Subcutaneous abdominal adipose tissue (tissue), 5 donors: ENCODE measurements around the gene PLSCR1.

Experiments
- H3K27ac ChIP-seq: one replicate; pipeline ENCODE4 v1.7.0; 2013; ENCODE audit warnings: low read depth, mild to moderate bottlenecking, inconsistent platforms, low read length, moderate library complexity
- H3K27me3 ChIP-seq, 5 donors: one replicate each; pipeline ENCODE4 v1.7.0; 2013; ENCODE audit warnings: low read length in 5 of 5, inconsistent platforms in 1 of 5; ENCODE audit not compliant: control insufficient read depth in 5 of 5, insufficient read depth in 4 of 5
- H3K36me3 ChIP-seq, 5 donors: one replicate each; pipeline ENCODE4 v1.7.0; 2013; ENCODE audit warnings: low read length in 5 of 5; ENCODE audit not compliant: control insufficient read depth in 5 of 5, insufficient read depth in 5 of 5
- H3K4me1 ChIP-seq, 5 donors: one replicate each; pipeline ENCODE4 v1.7.0; 2013; ENCODE audit warnings: low read length in 5 of 5, mild to moderate bottlenecking in 3 of 5, moderate library complexity in 1 of 5; ENCODE audit not compliant: control insufficient read depth in 5 of 5, insufficient read depth in 5 of 5
- H3K4me3 ChIP-seq, 5 donors: one replicate each; pipeline ENCODE4 v1.7.0; 2013; ENCODE audit warnings: low read length in 5 of 5, low read depth in 1 of 5
- H3K9ac ChIP-seq, 5 donors: one replicate each; pipeline ENCODE4 v1.7.0; 2013; ENCODE audit warnings: low read length in 5 of 5, mild to moderate bottlenecking in 4 of 5, moderate library complexity in 3 of 5
- H3K9me3 ChIP-seq, 5 donors: one replicate each; pipeline ENCODE4 v1.7.0; 2013; ENCODE audit warnings: low read length in 5 of 5; ENCODE audit not compliant: control insufficient read depth in 5 of 5
- donor health status: healthy.
- donor health status: healthy.
- donor health status: healthy.
- donor health status: healthy.
- donor health status: healthy.

The PLSCR1 gene

DNA sequence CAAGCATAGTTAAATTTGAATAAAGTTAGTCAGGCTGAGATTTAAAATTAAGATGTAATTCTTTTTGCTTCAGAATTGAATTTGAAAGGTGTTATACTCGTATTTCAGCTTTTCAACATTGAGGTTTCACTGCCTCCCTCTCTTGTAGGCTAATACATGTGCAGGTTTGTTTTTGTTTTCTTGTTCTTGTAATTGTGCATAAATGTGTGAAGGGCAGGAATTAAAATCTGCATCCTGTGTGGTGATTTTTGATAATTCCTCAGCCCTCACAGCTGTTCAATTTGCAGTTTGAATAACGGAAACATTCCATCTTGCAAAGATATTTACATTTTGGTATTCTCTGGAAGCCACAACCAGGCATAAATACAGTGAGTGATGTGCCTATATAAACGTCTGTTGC lies 24.9 kb upstream of the PLSCR1 start:
- H3K4me1 ChIP-seq = no peaks in the 10 kb centered on the region
- no peaks in the 10 kb centered on the region for H3K36me3 ChIP-seq
- no peaks in the 10 kb centered on the region for H3K27me3 ChIP-seq
- H3K9me3 ChIP-seq = no peaks in the 10 kb centered on the region
- no peak overlapping the region for H3K4me3 ChIP-seq
- H3K27ac ChIP-seq = no peak overlapping the region
- H3K9ac ChIP-seq = no peak overlapping the region

DNA sequence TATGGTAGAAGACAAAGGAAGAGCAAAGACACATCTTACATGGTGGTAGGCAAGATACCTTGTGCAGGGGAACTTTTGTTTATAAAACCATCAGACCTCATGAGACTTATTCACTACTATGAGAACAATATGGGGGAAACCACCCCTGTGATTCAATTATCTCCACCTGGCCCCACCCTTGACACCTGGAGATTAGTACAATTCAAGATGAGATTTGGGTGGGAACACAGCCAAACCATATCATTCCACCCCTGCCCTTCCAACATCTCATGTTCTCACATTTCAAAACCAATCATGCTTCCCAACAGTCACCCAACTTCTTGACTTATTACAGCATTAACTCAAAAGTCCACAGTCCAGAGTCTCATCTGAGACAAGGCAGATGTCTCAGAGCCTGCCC lies 21.7 kb upstream of the PLSCR1 start:
- H3K4me3 ChIP-seq = no peak overlapping the region

DNA sequence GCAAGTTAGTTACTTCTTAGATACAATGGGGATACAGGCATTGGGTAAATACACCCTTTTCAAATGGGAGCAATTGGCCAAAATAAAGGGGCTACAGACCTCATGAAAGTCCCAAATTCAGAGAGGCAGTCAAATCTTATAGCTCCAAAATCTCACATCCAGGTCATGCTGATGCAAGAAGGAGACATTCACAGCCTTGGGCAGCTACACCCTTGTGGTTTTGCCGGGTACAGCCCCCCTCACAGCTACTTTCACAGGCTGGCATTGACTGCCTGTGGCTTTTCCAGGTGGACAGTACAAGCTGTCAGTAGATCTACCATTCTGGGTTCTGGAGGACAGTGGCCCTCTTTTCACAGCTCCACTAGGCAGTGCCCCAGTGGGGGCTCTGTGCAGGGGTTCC lies 17.5 kb upstream of the PLSCR1 start:
- Histone ChIP-seq H3K4me1 (no peaks in the 10 kb centered on the region), H3K27ac (no peak overlapping the region), H3K9ac (no peak overlapping the region), H3K4me3 (no peak overlapping the region), H3K9me3 (no peaks in the 10 kb centered on the region), H3K36me3 (no peaks in the 10 kb centered on the region), H3K27me3 (no peaks in the 10 kb centered on the region)

More for the DNA sequence above, 21.7 kb upstream of the PLSCR1 start:
- Histone ChIP-seq H3K36me3 (no peaks in the 10 kb centered on the region), H3K9ac (no peak overlapping the region), H3K9me3 (no peaks in the 10 kb centered on the region), H3K4me1 (no peaks in the 10 kb centered on the region), H3K27me3 (no peaks in the 10 kb centered on the region), H3K27ac (no peak overlapping the region)

DNA sequence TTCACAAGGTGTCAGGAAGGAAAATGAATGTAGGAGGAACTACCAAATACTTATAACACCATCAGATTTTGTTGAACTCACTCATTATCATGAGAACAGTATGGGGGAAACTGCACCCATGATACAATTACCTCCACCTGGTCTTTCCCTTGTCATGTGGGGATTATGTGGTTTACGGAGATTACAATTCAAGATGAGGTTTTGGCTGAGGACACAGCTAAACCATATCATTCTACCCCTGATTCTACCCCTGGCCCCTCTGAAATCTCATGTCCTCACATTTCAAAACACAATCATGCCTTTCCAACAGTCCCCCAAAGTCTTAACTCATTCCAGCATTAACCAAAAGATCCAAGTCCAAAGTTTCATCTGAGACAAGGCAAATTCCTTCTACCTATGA lies 17.1 kb upstream of the PLSCR1 start:
- no peak overlapping the region for H3K4me3 ChIP-seq
- H3K9me3 ChIP-seq = no peaks in the 10 kb centered on the region
- H3K27me3 ChIP-seq = no peaks in the 10 kb centered on the region
- no peak overlapping the region for H3K9ac ChIP-seq
- no peak overlapping the region for H3K27ac ChIP-seq
- no peaks in the 10 kb centered on the region for H3K4me1 ChIP-seq
- H3K36me3 ChIP-seq = no peaks in the 10 kb centered on the region

DNA sequence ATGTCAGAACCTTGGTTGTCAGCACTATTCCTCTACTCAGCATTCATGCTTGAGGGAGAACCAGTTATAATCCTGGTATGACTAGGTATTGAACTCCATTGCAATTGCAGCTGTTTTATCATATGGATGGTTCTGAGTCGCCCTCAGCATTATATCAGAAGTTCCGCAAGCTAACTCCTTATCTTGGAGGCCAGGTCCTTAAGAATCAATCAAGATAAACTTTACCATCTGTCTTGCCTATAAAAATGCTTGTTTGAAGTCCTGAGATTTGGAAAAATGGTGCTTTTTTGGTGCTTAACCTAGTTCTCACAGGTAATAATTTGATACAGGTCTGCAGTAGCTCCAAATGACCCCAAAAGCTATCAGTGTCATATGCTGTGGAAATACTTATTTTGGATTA lies 16.3 kb upstream of the PLSCR1 start:
- H3K36me3 ChIP-seq = no peaks in the 10 kb centered on the region
- no peaks in the 10 kb centered on the region for H3K4me1 ChIP-seq
- H3K27ac ChIP-seq = no peak overlapping the region
- H3K4me3 ChIP-seq = no peak overlapping the region
- no peaks in the 10 kb centered on the region for H3K9me3 ChIP-seq
- H3K27me3 ChIP-seq = no peaks in the 10 kb centered on the region
- no peak overlapping the region for H3K9ac ChIP-seq

DNA sequence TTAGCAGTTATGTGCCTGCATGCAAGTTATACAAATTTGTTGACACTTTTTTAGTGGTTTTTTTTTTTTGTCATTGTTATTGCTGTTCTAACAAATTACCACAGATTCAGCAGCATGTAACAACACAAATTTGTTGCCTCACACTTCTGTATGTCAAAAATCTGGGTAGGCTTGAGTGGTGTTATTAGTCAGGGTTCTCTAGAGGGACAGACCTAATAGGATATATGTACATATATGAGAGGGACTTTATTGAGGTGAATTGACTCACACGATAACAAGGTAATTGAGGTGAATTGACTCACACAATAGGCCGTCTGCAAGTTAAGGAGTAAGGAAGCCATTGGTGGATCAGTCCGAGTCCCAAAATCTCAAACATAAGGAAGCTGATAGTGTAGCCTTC lies 15.0 kb upstream of the PLSCR1 start:
- Histone ChIP-seq H3K9me3 (no peaks in the 10 kb centered on the region), H3K4me1 (no peaks in the 10 kb centered on the region), H3K9ac (no peak overlapping the region), H3K27me3 (no peaks in the 10 kb centered on the region), H3K4me3 (no peak overlapping the region), H3K27ac (no peak overlapping the region), H3K36me3 (no peaks in the 10 kb centered on the region)

DNA sequence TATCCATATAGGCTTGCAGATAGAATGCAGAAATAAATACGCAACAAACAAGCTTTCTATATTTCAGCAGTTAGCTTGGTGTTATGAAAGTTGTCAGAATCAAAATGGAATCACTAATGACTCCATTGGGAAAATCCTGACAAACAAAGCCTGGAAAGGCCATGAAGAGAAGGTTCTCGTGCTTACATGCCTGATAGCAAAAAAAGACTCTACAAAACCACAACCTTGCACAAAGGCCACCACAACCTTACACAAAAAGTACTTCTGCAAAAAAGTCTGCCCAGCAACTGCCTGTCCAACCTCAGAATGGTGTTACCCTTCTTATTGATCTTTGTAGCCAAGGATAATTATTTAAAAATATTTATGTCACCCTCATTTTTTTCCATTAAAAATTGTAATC lies 14.4 kb upstream of the PLSCR1 start:
- H3K27ac ChIP-seq = no peak overlapping the region
- no peaks in the 10 kb centered on the region for H3K36me3 ChIP-seq
- H3K4me3 ChIP-seq = no peak overlapping the region
- H3K4me1 ChIP-seq = no peaks in the 10 kb centered on the region
- H3K27me3 ChIP-seq = no peaks in the 10 kb centered on the region
- no peak overlapping the region for H3K9ac ChIP-seq
- no peaks in the 10 kb centered on the region for H3K9me3 ChIP-seq

DNA sequence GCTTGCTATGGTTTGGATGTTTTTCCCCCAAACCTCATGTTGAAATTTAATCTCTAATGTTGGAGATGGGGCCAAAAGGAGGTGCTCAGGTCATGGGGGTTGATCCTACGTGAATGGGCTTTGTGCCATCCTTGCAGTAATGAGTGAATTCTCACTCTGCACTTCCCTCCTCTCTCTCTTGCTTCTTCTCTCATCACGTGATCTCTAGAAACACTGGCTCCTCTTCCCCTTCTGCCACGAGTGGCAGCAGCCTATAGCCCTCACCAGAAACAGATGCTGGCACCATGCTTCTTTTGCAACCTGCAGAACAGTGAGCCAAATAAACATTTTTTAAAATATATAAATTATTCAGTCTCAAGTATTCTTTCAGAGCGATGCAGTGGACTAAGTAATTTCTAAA lies 13.3 kb upstream of the PLSCR1 start:
- Histone ChIP-seq H3K36me3 (no peaks in the 10 kb centered on the region), H3K4me3 (no peak overlapping the region), H3K27me3 (no peaks in the 10 kb centered on the region), H3K9me3 (no peaks in the 10 kb centered on the region), H3K4me1 (no peaks in the 10 kb centered on the region), H3K9ac (no peak overlapping the region), H3K27ac (no peak overlapping the region)

DNA sequence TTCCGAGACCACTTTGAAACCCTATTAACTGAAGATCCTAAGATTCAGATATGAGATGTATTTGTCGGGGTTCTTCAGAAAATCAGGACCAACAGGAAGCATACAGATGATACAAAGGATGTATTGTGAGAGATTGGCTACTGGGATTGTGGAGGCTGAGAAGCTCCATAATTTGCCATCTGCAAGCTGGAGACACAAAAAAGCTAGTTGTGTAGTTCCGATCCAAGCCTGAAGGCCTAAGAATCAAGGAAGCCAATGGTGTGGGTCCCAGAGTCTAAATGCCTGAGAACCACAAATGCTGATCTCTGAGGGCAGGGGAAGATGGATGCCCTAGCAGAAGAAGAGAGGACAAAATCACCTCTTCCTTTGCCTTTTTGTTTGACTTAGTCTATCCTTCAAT lies 10.9 kb upstream of the PLSCR1 start:
- Histone ChIP-seq H3K4me3 (no peak overlapping the region), H3K27ac (no peak overlapping the region), H3K9ac (no peak overlapping the region), H3K9me3 (no peaks in the 10 kb centered on the region), H3K27me3 (no peaks in the 10 kb centered on the region), H3K36me3 (no peaks in the 10 kb centered on the region), H3K4me1 (no peaks in the 10 kb centered on the region)

DNA sequence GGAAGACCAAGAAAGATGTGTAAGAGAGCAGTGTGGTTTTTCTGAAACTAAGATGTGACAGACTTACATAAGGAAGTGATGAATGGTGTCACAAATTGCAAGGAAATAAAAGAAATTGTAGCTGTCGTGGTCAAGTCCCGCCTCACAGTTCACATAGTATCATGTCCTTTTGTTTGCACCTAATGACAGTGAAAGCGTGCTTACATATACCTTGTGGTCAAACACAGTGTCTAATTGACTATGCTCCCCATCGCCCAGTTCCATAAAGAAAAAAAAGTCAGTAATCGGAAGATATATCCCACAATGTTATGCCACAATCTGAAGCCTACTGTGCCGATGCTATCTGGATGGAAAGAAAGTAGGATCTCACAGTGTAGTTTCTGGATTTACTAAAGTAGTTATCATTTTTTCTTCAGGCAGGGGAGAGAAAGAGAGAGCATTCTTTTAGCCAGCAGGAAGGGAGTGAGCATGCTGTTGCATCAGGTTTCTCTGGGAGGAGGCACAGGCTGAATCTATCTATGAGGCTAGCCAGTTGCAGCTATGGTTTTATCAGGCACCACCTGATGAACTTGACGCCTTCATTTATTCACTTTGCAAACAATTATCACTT lies 9.8 kb upstream of the PLSCR1 start:
- Histone ChIP-seq H3K27me3 (no peaks in the 10 kb centered on the region), H3K9me3 (no peaks in the 10 kb centered on the region), H3K4me1 (no peaks in the 10 kb centered on the region), H3K36me3 (no peaks in the 10 kb centered on the region), H3K9ac (no peak overlapping the region), H3K27ac (no peak overlapping the region), H3K4me3 (no peak overlapping the region)
